GM13977 (cell line): Measurements from ENCODE around the gene BLID.

Source experiments
- DNase-seq: peaks from one replicate; pipeline ENCODE4 v3.0.0; 2012; ENCODE audit warnings: low spot score
- in situ Hi-C: fragments of 300-500 bp; cut with MboI; formaldehyde crosslinking; loops from one replicate; pipeline ENCODE4 v1.12.0; 2022; ENCODE audit warnings: low sequenced_read_pairs, low pct_unique_long_range_greater_than_20kb, mixed read lengths, inconsistent platforms; ENCODE audit not compliant: unreplicated experiment
- TF ChIP-seq, protein P1 (sequence below): IDR thresholded peaks from 2 replicates; pipeline ENCODE4 v1.5.1; 2012; ENCODE audit warnings: mild to moderate bottlenecking, control low read depth; ENCODE audit not compliant: insufficient read depth; ENCODE audit errors: extremely low read depth, missing control alignments

BLID gene, protein sequence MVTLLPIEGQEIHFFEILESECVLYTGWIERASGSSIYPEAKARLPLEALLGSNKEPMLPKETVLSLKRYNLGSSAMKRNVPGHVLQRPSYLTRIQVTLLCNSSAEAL

GRCh38 chr11:122115524-122116379, at the start of gene BLID:
Gene BLID, minus strand, starts transcription at chr11:122116215. Its CDS starts 293 bp downstream, at chr11:122115922.
- DNase-seq = no peak
- TF ChIP-seq, protein P1, sequence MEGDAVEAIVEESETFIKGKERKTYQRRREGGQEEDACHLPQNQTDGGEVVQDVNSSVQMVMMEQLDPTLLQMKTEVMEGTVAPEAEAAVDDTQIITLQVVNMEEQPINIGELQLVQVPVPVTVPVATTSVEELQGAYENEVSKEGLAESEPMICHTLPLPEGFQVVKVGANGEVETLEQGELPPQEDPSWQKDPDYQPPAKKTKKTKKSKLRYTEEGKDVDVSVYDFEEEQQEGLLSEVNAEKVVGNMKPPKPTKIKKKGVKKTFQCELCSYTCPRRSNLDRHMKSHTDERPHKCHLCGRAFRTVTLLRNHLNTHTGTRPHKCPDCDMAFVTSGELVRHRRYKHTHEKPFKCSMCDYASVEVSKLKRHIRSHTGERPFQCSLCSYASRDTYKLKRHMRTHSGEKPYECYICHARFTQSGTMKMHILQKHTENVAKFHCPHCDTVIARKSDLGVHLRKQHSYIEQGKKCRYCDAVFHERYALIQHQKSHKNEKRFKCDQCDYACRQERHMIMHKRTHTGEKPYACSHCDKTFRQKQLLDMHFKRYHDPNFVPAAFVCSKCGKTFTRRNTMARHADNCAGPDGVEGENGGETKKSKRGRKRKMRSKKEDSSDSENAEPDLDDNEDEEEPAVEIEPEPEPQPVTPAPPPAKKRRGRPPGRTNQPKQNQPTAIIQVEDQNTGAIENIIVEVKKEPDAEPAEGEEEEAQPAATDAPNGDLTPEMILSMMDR = peak; percentile 42
- in situ Hi-C loops = no loop called here

DNA sequence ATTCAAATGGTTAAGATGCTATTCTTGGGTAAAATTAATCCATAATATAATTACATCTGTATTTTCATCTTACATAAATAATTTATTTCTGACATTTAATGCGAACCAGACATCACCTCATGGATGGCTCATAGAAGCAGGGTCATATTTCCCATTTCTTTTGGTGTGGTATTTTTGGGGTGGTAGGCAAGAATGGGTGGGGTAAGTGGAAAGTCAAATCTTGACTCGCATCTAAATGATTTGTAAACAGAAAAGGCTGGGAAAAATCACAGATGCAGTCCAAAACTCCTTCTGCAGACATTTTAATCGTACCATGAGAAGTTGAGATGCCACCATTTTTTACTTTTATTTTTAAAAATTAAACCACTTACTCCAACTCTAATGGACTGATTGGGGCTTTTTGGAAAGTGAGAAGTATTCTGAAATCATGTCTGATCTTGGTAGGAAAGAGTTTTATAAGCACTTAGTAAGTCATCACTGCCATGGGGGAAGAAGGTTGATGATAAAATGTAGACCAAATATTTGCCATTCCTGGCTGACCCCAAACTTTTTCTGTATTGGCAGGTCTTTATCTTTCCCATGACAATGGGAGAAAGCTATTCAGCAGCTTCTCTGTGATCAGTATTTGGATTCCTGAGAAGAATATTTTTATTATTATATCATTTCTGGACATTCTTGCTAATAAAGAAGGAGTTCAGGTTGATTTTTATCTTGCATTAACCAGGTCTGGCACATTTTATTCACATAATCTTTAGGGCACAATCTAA, 47.2 kb upstream of the BLID start:
- TF ChIP-seq, protein P1 = no peak
- in situ Hi-C loops = no loop called here
- no peak for DNase-seq

GRCh38 chr11:122162095-122162494, 46.1 kb upstream of the BLID start:
- TF ChIP-seq, protein P1 = no peak
- no peak for DNase-seq
- in situ Hi-C loops = no loop called here

DNA sequence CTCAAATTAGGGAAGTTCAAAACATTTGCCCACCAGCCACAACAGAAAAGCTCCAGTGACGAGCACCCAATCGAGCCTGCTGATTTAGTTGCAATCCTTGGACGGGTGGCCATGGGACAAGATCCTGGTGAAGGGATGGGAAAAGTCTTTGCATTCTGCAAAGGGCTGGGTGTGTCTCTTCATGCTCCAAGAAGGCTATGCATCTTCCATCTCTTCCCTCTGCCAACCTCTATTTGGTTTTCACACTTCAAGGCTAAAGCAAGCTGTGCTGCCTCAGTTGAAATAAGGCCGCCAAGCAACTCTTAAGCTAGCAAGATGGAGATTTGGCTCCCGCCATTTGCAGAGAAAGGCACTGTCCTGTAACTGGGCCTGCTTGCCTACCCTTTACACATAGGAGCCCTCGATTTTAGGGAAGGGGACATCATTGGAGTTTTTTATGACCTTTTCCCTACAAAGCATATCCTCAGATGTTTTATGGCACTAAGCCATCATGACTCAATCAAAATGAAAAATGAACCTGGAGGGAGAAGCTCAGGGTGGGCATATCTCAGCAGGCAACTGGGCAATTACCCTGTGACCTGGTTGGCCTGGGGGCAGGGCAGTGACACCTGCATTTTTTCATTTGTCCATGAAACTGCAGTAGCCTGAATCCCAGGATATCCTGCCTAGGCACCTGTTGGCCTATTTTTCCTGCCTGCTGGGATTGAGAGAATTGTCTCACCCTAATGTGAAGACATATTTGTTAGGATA, 45.0 kb upstream of the BLID start:
- TF ChIP-seq, protein P1 = no peak
- no peak for DNase-seq
- in situ Hi-C loops = no loop called here

- in situ Hi-C loops = no loop called here
- no peak for DNase-seq
- TF ChIP-seq, protein P1 = no peak
Observed at GRCh38 chr11:122159861-122160260, 43.8 kb upstream of the BLID start.

DNA sequence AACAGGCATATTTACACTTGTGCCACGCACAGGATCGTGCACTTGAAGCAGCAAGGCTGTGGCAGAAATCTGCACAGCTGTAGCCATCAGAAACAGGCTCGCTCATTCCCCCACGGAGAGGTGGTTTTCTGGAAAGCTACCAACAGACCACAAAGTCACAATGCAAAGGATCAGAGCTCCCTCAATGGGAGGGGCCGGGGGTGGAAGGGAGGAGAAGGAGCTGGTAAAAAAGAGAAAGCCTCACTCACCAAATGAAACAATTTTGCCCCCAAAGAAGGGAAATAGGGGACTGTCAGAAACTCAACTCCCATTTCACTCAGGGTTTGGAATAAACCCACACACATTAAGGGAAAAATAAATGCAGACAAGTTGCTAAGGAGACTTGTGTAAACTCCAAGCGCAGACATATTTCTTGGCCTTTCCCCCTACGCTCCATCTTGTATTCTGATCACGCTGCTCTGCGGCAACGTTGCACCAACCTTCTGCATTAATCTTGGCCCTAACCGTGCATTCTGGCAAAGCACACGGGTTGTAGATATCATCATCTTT, 43.2 kb upstream of the BLID start:
- in situ Hi-C loops = no loop called here
- TF ChIP-seq, protein P1 = no peak

More for the DNA sequence above, 43.2 kb upstream of the BLID start:
- DNase-seq = no peak
